K562 (cell line): ENCODE data around the gene GLB1L. TPM values are rescaled to one million over a fixed set of nuclear protein-coding genes. Genes with fewer than 3 reads are reported as not detected.
A peak's percentile ranks its signal among the peaks of the same experiment; 100 is the strongest.

Experiments
- ATF7 ChIP-seq: fragments of 450-650 bp; IDR thresholded peaks from 2 replicates; pipeline ENCODE4 v1.7.1; 2014; ENCODE audit warnings: mild to moderate bottlenecking, moderate library complexity
- CBFA2T3 ChIP-seq: fragments of 450-650 bp; IDR thresholded peaks from 2 replicates; pipeline ENCODE4 v1.6.1; 2017
- CHCHD3 ChIP-seq: fragments of 250-450 bp; sonication (Bioruptor Pico); IDR thresholded peaks from 2 replicates; pipeline ENCODE4 v2.1.2; 2022; ENCODE audit warnings: mild to moderate bottlenecking
- CREB3 ChIP-seq: fragments of 450-650 bp; conservative IDR thresholded peaks from 2 replicates; pipeline ENCODE4 v1.6.1; 2016; ENCODE audit warnings: missing genetic modification characterization, low read depth, mild to moderate bottlenecking, missing compliant biosample characterization, moderate library complexity
- FOXA1 ChIP-seq: fragments of 450-650 bp; IDR thresholded peaks from 2 replicates; pipeline ENCODE4 v1.6.1; 2016; ENCODE audit warnings: mild to moderate bottlenecking, borderline replicate concordance
- FOXO4 ChIP-seq: fragments of 450-650 bp; formaldehyde crosslinking; IDR thresholded peaks from 2 replicates; pipeline ENCODE4 v1.4.0; 2020; ENCODE audit warnings: mild to moderate bottlenecking, moderate library complexity
- GABPB2 ChIP-seq: fragments of 250-450 bp; sonication (Bioruptor Pico); conservative IDR thresholded peaks from 2 replicates; pipeline ENCODE4 v1.5.1; 2021; ENCODE audit warnings: mild to moderate bottlenecking
- GMEB1 ChIP-seq: fragments of 250-450 bp; sonication (Bioruptor Pico); IDR thresholded peaks from 2 replicates; pipeline ENCODE4 v1.4.0; 2020; ENCODE audit warnings: mild to moderate bottlenecking
- HOXB6 ChIP-seq: fragments of 250-450 bp; sonication (Bioruptor Pico); IDR thresholded peaks from 2 replicates; pipeline ENCODE4 v1.5.1; 2022; ENCODE audit warnings: mild to moderate bottlenecking, borderline replicate concordance
- KAT8 ChIP-seq: fragments of 450-650 bp; IDR thresholded peaks from 2 replicates; pipeline ENCODE4 v1.6.1; 2016; ENCODE audit warnings: low read depth, mild to moderate bottlenecking
- RBM22 ChIP-seq: fragments of 200-400 bp; formaldehyde crosslinking; IDR thresholded peaks from 2 replicates; pipeline ENCODE4 v1.6.1; 2018; ENCODE audit warnings: low read length, low read depth; ENCODE audit not compliant: poor library complexity, severe bottlenecking
- SFPQ ChIP-seq: fragments of 200-400 bp; formaldehyde crosslinking; IDR thresholded peaks from 2 replicates; pipeline ENCODE4 v1.6.1; 2017; ENCODE audit warnings: mild to moderate bottlenecking, low read depth, low read length, moderate library complexity
- SNAPC5 ChIP-seq: fragments of 250-450 bp; sonication (Bioruptor Pico); IDR thresholded peaks from 2 replicates; pipeline ENCODE4 v1.8.0; 2021; ENCODE audit warnings: moderate library complexity, mild to moderate bottlenecking, inconsistent platforms
- TBP ChIP-seq: optimal IDR thresholded peaks from 2 replicates; pipeline ENCODE3; 2011; ENCODE audit warnings: low read depth, low read length, improper control_type of control experiment
- WHSC1 ChIP-seq: IDR thresholded peaks from one replicate; pipeline ENCODE4 v1.6.1; 2012; ENCODE audit warnings: low read length, control low read depth, inconsistent platforms
- ZBTB1 ChIP-seq: sonication (generic); formaldehyde crosslinking; IDR thresholded peaks from 2 replicates; pipeline ENCODE4 v1.8.1; 2023; ENCODE audit warnings: missing genetic modification reagents, low read depth, mild to moderate bottlenecking, borderline replicate concordance
- ZKSCAN3 ChIP-seq: fragments of 250-450 bp; sonication (Bioruptor Pico); IDR thresholded peaks from 2 replicates; pipeline ENCODE4 v1.4.0; 2020
- ZNF316 ChIP-seq: fragments of 450-650 bp; IDR thresholded peaks from 2 replicates; pipeline ENCODE4 v1.6.1; 2016
- ZNF507 ChIP-seq: conservative IDR thresholded peaks from 2 replicates; pipeline ENCODE4 v1.6.1; 2017; ENCODE audit warnings: missing genetic modification characterization, missing compliant biosample characterization
- ZNF785 ChIP-seq: fragments of 250-450 bp; sonication (Bioruptor Pico); IDR thresholded peaks from 2 replicates; pipeline ENCODE4 v1.4.0; 2020; ENCODE audit warnings: mild to moderate bottlenecking
- ZSCAN29 ChIP-seq: fragments of 450-650 bp; IDR thresholded peaks from 2 replicates; pipeline ENCODE4 v1.6.1; 2017
- polyA plus RNA-seq, 8 experiments: library from polyadenylated mRNA; depleted of rRNA in 4 of 8; stranded (reverse) in 5 of 8; unstranded in 3 of 8; fragments of >200 nt; fragmentation: Nextera tagmentation in 2 of 8; fragmentation: Illumina TruSeq in 1 of 8; extraction: Ambion mirVana in 2 of 8; extraction: Trizol in 1 of 8; gene quantifications; 2 replicates each; pipeline versions ENCODE4 v1.2.1 to v1.2.3, GENCODE V29; 2011 to 2014; ENCODE audit warnings: inconsistent platforms in 1 of 8, missing spikeins in 1 of 8
- total RNA-seq, 7 experiments: library from RNA; depleted of rRNA in 6 of 7; stranded (reverse); fragments of >200 nt in 6 of 7; fragmentation: Illumina TruSeq in 2 of 7; extraction: Trizol in 2 of 7; gene quantifications; 2 replicates each; pipeline versions ENCODE4 v1.2.1 to v1.2.3, GENCODE V29; 2011 to 2021; ENCODE audit warnings: low replicate concordance in 1 of 7
- TF ChIP-seq, protein P1 (sequence below): fragments of 250-450 bp; sonication (Bioruptor Pico); IDR thresholded peaks from 2 replicates; pipeline ENCODE4 v1.4.0; 2020; ENCODE audit warnings: mild to moderate bottlenecking, moderate library complexity

The GLB1L gene
- total and polyA plus RNA-seq, 9 of the 15 experiments (the other 6 are each of a cell fraction or from before 2014, with no cell fraction given), result 0.42 to 2.9 (median 2.5) TPM

DNA sequence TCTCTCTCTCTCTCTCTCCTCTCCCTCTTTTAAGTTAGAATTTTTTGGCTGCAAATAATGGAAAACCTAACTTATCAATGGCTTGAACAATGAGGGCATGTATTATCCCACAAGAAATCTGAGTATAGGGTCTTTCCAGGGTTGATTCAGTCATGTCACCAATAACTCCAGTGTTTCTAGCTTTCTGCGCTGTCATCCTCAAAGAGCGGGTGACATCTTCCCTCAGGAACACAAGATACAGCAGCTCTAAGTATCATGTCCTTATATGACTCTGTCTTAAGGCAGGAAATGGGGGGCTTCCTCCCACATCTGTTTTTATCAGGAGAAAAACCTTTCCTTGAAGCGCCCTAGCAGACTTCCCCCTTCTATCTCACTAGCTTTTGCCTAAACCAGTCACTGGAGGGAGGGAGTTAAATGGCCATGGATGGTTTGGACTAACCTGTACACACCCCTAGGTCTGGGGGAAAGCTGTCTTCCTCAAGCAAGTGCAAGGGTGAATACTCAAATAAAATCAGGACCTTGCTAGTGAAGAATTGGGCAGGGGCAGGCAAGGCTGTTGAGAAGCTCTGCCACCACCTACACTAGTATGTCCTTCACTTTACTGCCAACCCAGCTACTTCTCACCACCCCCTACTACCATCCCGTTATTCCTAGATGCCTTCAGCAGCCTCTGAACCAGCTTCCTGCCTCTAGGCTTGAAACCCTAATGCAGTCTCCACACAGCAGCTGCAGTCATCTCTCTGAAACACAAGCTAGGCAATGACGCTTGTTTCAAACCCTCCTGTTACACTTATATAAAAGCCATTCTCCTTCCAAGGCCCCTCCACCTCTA lies 16.0 kb upstream of the GLB1L start (continued):
- TF ChIP-seq SFPQ (no peak), WHSC1 (no peak), RBM22 (no peak), FOXA1 (no peak), ZBTB1 (no peak), SNAPC5 (CRISPR knock-in tag) (no peak), ZNF785 (CRISPR knock-in tag) (no peak), GABPB2 (no peak), TBP (no peak), ATF7 (peak; percentile 43; the same call in 1 of the 2 replicates), ZNF507 (tag) (no peak), CBFA2T3 (peak; percentile 52), HOXB6 (CRISPR knock-in tag) (no peak), ZSCAN29 (no peak), CREB3 (no peak), GMEB1 (CRISPR knock-in tag) (no peak), CHCHD3 (CRISPR knock-in tag) (no peak), ZKSCAN3 (CRISPR knock-in tag) (no peak), ZNF316 (peak; percentile 50), KAT8 (no peak), FOXO4 (CRISPR knock-in tag) (no peak)
- TF ChIP-seq, protein P1, sequence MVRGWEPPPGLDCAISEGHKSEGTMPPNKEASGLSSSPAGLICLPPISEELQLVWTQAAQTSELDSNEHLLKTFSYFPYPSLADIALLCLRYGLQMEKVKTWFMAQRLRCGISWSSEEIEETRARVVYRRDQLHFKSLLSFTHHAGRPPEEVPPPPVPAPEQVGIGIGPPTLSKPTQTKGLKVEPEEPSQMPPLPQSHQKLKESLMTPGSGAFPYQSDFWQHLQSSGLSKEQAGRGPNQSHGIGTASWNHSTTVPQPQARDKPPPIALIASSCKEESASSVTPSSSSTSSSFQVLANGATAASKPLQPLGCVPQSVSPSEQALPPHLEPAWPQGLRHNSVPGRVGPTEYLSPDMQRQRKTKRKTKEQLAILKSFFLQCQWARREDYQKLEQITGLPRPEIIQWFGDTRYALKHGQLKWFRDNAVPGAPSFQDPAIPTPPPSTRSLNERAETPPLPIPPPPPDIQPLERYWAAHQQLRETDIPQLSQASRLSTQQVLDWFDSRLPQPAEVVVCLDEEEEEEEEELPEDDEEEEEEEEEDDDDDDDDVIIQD (CRISPR knock-in tag), result no peak
